GM10847 (cell line): ENCODE results near the gene MRTFB.

ENCODE experiments used
- POLR2A ChIP-seq: IDR thresholded peaks from 2 replicates; pipeline ENCODE4 v1.6.1; 2011; ENCODE audit not compliant: insufficient read length; ENCODE audit errors: extremely low read depth

Gene MRTFB, protein sequence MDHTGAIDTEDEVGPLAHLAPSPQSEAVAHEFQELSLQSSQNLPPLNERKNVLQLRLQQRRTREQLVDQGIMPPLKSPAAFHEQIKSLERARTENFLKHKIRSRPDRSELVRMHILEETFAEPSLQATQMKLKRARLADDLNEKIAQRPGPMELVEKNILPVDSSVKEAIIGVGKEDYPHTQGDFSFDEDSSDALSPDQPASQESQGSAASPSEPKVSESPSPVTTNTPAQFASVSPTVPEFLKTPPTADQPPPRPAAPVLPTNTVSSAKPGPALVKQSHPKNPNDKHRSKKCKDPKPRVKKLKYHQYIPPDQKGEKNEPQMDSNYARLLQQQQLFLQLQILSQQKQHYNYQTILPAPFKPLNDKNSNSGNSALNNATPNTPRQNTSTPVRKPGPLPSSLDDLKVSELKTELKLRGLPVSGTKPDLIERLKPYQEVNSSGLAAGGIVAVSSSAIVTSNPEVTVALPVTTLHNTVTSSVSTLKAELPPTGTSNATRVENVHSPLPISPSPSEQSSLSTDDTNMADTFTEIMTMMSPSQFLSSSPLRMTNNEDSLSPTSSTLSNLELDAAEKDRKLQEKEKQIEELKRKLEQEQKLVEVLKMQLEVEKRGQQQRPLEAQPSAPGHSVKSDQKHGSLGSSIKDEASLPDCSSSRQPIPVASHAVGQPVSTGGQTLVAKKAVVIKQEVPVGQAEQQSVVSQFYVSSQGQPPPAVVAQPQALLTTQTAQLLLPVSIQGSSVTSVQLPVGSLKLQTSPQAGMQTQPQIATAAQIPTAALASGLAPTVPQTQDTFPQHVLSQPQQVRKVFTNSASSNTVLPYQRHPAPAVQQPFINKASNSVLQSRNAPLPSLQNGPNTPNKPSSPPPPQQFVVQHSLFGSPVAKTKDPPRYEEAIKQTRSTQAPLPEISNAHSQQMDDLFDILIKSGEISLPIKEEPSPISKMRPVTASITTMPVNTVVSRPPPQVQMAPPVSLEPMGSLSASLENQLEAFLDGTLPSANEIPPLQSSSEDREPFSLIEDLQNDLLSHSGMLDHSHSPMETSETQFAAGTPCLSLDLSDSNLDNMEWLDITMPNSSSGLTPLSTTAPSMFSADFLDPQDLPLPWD

DNA sequence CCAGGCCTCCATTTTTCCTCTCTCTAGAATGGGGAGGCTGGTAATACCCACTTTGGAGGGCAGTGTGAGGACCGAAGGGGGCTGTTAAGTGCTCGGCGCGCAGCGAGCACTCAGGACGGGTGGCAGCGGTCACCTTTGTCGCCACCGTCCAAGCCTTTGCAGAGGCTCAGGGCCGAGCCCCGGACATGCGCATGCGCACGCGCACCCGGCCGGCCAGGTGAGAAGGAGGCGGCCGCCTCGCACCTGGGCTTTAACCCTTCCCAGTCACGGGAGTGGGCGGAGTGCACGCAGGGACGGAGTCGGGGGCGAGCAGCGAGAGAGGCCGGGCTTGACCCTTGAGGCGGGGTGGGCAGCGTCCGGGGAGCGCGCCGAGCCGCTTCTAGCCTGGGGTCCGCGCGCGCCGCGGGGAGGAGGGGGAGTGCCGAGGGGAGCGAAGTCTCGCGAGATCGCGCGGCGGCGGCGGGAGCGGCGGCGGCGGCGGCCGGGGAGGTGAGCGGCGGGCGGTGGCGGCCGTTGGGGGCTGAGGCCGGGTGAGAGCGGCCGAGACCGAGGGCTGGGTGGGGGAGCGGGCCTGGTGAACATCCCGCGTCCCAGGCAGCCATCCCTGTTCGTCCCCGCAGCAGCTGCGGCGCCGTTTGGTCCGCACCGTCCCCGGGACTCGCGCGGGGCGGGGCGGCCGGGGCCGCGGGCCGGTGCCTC is at the start of gene MRTFB:
TSS of gene MRTFB (plus strand) at position 443 of the 699 bp plus-strand sequence. CDS start 69,288 bp downstream, outside the sequence.
- no peak for TF ChIP-seq POLR2A

DNA sequence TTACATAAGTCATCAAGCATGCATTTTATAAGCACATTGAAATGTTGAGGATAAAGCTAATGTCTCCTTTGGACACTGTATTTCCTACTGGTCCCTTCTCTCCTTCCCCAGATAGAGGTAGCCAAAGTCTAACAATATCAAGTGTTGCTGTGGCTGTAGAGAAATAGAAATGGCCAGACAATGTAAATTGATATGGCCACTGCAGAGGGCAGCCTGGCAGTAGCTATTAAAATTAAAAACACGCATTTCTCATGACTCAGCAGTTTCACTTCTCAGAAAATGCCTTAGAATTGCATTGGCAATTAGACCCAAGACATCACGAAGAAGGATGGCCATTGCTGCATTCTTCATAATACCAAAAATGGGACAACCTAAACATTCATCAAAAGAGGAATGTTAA is 46.8 kb upstream of the MRTFB start:
- no peak for TF ChIP-seq POLR2A

DNA sequence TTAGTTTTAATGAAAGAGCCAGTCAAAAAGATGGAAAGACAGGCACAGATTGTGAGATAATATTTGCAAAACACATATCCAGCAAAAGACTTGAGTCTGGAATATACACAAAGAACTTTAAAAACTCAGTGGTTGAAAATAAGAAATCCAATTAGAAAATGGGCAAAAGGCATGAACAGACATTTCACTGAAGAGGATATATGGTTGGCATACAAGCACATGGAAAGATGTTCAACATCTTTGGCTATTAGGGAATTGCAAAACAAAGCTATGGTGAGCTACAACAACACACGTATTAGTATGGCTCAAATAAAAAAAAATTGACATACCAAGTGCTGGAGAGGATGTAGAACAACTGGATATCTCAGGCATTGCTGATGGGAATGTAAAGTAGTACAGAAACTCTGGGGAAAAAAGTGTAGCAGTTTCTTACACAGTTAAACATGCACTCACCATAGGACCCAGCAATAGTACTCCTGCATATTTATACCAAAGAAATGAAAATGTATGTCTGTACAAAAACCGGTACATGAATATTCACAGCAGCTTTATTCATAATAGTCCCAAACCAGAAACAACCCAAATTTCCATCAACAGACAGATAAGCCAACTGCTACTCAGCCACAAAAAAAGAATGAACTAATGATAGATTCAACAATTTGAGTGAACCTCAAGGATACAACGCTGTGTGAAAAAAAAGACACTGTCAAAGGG is 44.4 kb upstream of the MRTFB start:
- TF ChIP-seq POLR2A, result no peak

DNA sequence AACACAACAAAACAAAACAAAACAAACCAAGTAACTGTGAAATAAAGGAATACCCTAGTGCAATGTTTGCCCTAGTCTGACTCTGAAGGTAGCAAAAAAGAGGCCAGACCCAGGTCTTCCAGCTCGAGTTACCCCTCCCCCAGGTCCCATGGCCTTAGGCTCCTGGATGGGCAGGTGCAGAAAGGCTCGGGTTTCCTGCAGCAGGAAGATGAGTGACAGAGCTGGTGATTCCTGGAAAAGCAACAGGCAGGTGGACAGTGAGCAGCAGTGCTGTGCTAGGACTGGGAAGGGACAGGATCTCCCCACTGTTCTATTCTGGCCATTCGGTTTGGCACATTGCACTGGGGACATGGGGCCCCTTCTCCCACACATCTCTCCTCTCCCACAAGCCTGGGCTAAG is 42.9 kb upstream of the MRTFB start:
- TF ChIP-seq POLR2A, result no peak

DNA sequence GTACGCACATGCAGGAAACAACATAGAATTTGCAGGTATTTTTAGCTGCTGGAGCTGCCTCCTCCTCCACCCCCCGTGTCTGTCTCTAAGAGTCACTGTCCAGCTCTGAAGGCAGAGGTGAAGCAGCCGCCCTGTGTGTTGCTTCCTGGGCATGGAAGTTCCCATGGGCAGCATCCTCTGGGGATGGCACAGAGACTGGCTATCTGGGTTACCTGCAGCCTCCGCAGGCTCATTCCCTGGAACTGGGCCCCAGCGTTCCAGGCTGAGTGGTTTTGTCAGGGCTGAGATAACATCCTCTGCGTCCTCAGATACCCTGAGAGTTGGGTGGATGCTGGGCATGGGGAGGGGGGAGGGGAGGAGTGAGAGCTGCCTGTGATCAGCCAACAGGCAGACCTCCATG is 41.5 kb upstream of the MRTFB start:
- TF ChIP-seq POLR2A, result no peak

DNA sequence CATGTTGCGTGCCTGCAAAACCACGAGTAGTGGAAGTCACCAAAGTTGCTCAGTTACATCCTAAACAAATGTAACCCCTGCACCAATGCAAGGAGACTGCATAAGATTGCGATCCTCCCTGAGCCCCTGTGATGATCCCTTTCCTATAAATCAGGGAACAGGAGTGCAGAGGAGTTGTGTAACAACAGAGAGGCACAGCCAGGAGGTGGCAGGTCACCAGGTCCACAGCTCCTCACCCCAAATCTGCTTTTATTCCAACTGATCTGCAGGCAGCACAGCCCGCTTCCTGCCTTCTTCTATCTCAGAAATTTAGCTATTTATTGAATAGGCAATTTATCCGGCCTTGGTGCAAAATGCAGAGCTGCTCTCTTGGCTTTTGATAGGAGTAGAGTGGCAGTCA is 36.0 kb upstream of the MRTFB start:
- TF ChIP-seq POLR2A, result no peak

DNA sequence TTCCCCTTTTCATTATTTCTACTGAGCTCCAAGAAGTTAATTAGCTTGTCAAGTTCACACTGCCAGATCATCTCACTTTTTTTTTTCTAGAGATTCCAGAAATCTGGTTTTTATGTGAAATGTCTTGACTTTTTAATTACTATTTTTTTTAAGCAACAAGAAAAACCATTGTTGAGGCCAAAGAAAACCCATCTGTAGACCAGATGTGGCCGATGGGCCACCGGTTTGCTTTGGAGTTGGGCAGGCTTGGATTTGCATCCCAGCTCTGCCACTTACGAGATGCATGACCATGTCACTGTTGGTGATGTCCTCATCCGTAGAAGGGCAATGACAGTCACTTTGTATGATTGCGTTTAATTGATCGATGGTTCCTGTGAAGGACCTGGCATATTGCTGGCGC is 34.2 kb upstream of the MRTFB start:
- TF ChIP-seq POLR2A, result no peak

DNA sequence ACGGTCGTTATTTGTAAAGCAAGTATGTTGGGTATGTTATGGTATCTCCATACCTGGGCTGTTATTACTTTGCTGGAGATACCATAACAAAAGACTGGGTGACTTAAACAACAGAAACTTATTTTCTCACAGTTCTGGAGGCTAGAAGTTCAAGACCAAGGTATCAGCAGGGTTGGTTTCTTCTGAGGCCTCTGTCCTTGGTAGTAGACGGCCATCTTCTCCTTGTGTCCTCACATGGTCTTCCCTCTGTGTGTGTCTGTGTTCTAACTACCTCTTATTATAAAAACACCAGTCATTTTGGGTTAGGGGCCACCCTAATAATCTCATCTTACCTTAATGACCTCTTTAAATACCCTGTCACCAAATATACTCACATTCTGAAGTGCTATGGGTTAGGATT is 33.2 kb upstream of the MRTFB start:
- TF ChIP-seq POLR2A, result no peak

DNA sequence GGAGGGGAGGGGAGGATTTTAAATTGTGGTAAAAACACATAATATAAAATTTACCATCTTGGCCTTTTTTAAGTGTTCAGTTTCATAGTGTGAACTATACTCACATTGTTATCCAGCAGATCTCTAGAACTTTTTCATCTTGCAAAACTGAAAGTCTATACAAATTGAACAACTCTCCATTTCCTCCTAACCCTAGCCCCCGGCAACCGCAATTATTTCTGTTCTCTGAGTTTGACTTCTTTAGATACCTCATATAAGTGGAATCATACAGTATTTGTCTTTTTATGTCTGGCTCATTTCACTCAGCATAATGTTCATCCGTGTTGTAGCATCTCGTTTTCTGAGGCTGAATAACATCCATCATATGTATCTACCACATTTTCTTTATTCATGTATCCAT is 30.0 kb upstream of the MRTFB start:
- TF ChIP-seq POLR2A, result no peak

DNA sequence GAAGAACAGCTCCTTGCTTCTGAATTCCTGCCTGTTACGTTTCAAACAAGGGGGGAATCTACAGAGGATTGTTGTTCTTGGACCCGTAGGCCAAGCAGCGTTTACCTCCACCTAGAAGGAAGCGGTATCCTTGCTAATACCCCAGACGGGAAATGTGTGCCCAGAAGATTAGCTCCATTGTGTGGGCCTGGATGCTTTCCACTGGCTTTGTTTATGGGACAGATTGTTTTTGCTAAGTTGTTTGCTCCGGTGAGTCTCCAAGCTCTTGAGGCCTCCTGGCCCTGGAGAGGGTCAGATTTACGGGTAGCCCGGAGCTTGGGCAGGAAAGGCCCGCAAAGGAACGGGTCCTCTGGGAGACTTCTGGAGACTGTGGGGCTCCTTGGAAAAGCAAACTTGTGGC is 28.4 kb upstream of the MRTFB start:
- no peak for TF ChIP-seq POLR2A

DNA sequence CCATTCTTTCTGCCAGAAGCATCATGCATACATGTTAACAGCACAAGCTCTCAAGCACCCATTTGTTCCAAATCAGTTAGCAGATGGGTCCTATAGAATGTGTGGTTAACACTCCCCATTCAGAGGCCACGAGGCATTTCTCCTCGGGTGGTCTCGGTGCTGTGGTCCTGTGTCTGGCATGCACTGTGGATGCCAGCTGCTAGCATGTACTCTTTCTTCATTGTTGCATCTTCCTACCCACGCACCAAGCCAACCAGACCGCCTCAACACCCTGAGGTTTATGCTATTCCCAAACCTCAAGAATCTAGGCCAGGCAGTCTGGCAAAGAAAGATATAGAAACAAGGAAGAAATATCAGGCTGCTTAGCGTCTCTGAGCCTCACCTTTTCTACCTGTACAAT is 27.8 kb upstream of the MRTFB start:
- no peak for TF ChIP-seq POLR2A

DNA sequence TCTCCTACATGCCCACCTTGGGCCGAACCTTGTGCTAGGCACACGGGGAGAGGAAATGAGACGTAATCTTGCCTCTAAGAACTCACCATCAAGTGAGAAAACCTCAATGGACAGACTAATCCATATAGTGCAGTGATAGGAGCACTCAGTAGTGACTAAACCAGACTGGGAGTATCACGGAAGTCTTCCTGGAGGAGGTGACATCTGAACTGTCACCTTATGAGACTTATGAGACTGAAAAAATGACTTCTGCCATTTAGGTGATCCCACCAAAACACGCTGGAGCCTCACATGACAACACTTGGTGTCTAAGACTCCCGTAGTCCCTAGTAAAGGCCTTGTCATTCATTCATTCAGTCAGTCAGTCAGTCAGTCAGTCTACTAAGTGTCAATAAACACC is 27.3 kb upstream of the MRTFB start:
- no peak for TF ChIP-seq POLR2A

DNA sequence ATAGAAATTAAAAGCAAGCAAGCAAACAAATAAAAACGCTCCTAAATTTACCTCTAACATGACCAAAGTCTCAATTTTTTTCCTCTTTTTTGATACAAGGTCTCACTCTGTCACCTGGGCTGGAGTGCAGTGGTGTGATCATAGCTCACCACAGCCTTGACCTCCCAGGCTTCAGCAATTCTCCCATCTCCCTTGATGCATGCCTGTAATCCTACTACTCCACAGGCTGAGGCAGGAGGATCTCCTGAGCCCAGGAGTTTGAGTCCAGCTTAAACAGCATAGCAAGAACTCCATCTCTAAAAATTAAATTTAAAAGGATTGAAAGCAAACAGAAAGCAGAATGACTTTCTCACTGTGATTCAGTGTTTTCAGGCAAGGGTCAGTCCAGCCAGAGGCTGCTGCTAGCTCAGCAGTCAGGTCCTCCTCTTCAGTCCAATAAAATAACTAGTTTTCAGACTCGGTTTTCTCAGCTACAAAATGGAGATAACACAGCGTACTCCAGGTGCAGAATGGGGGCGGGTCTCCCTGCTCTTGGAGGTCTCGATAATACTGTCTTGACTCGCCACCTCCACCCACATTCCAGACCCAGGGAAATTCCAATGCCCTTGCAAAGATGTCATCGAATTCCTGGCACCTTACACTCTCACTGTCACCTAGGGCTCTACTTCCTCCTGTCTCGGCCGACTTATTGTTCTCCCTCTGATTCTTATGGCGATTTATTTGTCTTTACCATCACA is 20.7 kb upstream of the MRTFB start:
- TF ChIP-seq POLR2A, result no peak

DNA sequence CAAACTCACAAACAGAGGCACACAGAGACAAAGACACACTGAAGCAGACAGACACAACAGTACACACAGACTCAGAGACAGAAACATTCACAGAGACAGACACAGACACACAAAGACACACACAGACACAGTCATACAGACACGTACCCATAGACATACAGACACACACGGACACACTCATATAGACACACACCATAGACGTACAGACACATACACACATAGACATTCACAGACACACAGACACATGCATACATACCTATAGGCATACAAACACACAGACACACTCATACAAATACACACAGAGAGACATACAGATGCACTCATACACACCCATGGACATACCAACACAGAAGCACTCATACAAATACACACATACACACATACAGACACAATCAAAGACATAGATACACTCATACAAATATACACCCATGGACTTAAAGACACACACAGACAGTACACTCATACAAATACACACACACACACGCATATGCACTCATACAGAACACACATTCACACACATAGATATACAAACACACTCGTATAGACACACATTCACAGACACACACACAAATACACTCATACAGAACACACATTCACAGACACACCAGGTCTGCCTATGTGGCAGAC is 19.9 kb upstream of the MRTFB start:
- no peak for TF ChIP-seq POLR2A

DNA sequence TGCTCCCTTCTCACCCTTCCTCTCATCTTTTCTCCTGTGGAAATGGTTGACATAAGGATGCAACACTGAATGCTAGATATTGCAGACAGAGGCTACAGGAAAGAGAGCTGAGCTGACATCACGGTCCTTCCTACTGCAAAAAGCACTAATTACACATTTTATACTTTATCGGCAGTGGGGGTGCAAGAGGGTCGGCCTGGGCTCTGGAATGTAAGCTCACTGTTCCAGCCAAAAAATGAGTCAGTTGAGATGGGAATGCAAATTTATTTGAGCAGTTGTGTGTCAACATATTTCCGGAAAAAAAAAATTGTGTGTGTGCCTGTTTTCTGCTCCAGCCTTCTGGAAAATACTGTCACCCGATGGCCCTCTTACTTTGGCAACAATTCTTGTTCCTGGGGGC is 14.1 kb upstream of the MRTFB start:
- no peak for TF ChIP-seq POLR2A
